SK-N-SH (cell line): Measurements from ENCODE around the gene TRIP13.

Experiments used
- ELF1 ChIP-seq: IDR thresholded peaks from 2 replicates; pipeline ENCODE4 v1.4.0; 2012
- POLR2AphosphoS5 ChIP-seq: IDR thresholded peaks from 2 replicates; pipeline ENCODE4 v1.6.1; 2012; ENCODE audit warnings: low read depth, low read length
- SMC3 ChIP-seq: IDR thresholded peaks from 2 replicates; pipeline ENCODE4 v1.6.1; 2012; ENCODE audit warnings: low read depth, low read length, improper control_type of control experiment
- TF ChIP-seq, protein P1 (sequence below): fragments of 200-600 bp; sonication (generic); IDR thresholded peaks from 2 replicates; pipeline ENCODE4 v1.6.1; 2017; ENCODE audit warnings: antibody characterized with exemption, mild to moderate bottlenecking, moderate library complexity
- TF ChIP-seq, protein P2 (sequence below): IDR thresholded peaks from 2 replicates; pipeline ENCODE4 v1.4.0; 2012; ENCODE audit warnings: low read depth

DNA sequence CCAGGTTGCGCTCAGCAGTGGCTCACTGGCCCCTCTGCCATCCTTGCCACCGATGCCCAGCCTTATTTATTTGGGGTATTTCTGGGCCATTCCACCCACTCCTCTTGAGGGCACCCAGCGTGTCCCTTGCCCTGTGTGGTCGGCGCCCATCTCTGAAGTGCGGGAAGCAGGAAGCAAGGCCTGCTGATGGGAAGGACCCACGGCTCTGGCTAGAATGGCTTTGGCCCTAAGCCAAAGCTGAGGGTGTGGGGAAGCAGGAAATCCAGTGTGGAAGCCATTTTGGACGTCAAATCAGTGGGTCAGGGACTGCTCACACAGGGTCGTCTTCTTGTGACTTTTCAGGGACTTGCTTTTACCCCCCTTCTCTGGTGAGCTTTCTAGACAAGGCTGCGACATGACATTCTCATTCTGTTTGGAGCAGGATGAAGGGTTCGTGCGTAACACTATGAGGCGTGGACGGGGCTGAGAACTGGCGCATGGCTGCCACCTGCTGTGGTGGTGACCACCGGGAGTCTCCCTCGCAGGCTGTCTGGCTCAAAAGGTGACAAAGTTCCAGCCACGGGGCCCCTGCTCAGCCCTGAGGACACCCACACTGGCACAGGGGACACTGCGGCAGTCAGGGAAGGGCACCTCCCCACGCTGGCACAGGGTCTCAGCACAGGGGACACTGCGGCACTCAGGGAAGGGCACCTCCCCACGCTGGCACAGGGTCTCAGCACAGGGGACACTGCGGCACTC is 65.2 kb downstream of the TRIP13 start:
- TF ChIP-seq ELF1 (no peak), POLR2AphosphoS5 (no peak), SMC3 (no peak)
- TF ChIP-seq, protein P1, sequence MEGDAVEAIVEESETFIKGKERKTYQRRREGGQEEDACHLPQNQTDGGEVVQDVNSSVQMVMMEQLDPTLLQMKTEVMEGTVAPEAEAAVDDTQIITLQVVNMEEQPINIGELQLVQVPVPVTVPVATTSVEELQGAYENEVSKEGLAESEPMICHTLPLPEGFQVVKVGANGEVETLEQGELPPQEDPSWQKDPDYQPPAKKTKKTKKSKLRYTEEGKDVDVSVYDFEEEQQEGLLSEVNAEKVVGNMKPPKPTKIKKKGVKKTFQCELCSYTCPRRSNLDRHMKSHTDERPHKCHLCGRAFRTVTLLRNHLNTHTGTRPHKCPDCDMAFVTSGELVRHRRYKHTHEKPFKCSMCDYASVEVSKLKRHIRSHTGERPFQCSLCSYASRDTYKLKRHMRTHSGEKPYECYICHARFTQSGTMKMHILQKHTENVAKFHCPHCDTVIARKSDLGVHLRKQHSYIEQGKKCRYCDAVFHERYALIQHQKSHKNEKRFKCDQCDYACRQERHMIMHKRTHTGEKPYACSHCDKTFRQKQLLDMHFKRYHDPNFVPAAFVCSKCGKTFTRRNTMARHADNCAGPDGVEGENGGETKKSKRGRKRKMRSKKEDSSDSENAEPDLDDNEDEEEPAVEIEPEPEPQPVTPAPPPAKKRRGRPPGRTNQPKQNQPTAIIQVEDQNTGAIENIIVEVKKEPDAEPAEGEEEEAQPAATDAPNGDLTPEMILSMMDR = no peak
- TF ChIP-seq, protein P2, sequence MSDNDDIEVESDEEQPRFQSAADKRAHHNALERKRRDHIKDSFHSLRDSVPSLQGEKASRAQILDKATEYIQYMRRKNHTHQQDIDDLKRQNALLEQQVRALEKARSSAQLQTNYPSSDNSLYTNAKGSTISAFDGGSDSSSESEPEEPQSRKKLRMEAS = no peak
